Putamen (tissue), 1 donor: ENCODE measurements around the gene EEF1AKMT2.
"Not testable (repeated sequence)": the region's sequence is repeated elsewhere in the genome, so short reads cannot be mapped to it uniquely, and the experiment has no call there.

ENCODE experiments used
- DNase-seq: peaks from one replicate; pipeline ENCODE4 v3.0.0-alpha.2; 2016; ENCODE audit warnings: low spot score

EEF1AKMT2 gene

GRCh38 chr10:124791547-124792348 is at the start of gene EEF1AKMT2:
Gene EEF1AKMT2, minus strand, starts transcription at chr10:124791887. Its CDS starts 54 bp downstream, at chr10:124791833.
- peak; percentile 86 for DNase-seq

GRCh38 chr10:124837687-124838086 is 46.0 kb upstream of the EEF1AKMT2 start:
- DNase-seq: no peak

GRCh38 chr10:124831116-124831515 is 39.4 kb upstream of the EEF1AKMT2 start:
- DNase-seq: no peak

DNA sequence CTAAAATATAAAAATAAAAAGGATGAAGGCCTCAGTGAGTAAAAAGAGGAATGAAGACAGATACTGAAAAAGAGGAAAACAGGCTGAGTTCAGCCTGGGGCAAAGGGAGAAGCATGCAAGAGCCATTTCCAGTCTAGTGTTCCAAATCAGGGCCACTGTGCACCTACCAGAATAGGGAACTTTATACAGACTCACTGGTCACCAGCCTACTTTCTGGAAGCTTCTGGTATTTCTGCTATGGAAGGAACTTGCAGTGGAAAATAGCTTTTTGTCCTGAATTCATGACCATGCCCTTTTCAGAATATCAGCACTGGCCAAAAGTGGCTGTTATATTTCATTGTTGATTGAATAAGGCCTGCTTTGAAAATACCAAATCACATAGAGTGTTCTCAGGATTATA is 38.8 kb upstream of the EEF1AKMT2 start:
- DNase-seq: no peak

- peak; percentile 60 for DNase-seq
Measured at GRCh38 chr10:124829447-124830115, 37.9 kb upstream of the EEF1AKMT2 start.

DNA sequence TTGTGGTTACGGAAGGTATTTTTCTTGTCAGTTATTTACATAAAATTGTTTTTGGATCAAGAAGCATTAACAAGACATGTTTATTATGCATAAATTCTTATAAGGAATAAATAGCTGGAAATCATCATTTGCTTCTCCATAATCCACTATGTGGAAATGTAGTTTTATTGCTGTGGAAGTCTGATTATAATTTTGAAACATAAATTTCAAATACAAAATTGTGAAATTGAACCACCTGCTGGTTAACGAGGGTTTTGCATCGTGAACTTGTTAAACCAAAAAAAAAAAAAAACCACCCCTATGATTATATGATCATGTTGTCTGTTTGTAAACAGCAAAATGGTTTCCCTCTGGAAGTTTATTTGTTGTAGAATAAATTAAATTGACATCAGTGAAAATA is 35.8 kb upstream of the EEF1AKMT2 start:
- no peak for DNase-seq

- no peak for DNase-seq
Measured at GRCh38 chr10:124826262-124826661, 34.6 kb upstream of the EEF1AKMT2 start.

- no peak for DNase-seq
Measured at GRCh38 chr10:124825702-124826101, 34.0 kb upstream of the EEF1AKMT2 start.

- DNase-seq: not testable (repeated sequence)
Measured at GRCh38 chr10:124824932-124825331, 33.2 kb upstream of the EEF1AKMT2 start.

DNA sequence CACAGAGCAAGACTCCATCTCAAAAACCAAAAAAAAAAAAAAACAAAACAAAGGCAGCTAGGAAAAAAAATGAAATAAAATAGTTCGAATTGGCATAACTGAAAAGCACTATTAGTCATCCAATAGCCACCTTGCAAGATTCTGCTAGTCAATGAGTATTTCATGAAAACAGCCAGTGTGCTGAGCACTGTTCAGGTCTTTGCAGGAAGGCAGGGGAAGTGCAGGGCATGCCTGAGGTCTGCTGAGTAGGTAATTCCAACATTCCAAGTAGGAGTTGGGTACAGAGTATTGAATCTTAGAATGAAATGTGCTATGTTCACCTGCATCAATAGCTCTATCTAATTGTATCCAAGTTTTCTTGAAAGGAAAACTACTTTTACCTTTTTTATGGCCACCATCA is 32.8 kb upstream of the EEF1AKMT2 start:
- DNase-seq: no peak

DNA sequence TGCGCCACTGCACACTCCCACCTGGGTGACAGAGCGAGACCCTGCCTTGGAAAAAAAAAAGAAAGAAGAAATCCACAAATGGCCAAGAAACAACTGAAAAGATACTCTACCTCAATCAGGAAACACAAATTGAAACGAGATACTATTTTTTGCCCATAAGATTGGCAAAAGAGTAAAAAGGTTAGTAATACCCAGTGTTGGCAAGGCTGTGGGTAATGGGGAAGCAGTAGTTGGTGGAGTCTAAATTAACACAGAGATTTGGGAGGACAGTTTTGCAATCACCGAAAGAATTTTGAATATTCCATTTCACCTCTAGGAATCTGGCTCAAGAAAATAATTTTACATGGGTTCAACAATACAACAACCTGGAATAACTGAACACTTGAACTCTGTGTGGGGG is 29.8 kb upstream of the EEF1AKMT2 start:
- no peak for DNase-seq

DNA sequence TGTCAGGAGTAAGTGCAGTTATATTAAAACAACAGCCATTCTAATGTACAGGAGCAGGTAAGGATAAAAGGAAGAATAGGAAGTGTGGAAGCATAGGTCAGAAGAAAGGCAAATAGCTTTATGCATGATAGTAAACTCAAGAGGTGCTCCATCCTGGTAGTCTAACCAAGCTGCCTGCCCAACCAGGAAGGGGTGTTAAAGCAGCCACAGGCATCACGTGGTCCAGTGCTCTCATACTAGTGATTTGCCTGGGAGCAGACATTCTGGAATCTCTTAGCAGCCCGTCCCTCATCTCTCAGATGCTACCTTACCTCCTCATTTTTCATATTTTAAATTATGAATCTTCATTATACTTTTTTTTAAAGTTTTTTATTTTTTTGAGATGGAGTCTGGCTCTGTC is 28.4 kb upstream of the EEF1AKMT2 start:
- DNase-seq: no peak

DNA sequence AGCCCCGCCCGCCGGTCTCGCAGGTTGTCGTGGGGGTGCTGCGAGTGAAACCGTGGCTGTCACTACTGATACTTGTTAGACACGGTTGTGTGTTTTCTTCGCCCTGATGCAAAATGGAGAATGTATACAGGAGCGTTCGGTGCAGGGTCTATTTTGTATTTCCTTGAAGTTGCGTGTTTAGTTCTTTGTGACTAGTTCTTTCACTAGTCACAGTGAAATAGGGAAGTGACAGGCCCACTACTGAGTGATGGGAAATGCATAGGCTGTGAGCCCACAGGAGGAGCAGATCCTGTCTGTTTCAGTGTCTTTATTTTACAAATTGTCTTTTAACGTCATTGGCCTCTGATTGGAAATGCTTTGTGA is 10.6 kb upstream of the EEF1AKMT2 start:
- DNase-seq: no peak

- DNase-seq: no peak
Measured at GRCh38 chr10:124799211-124799610, 7.5 kb upstream of the EEF1AKMT2 start.

DNA sequence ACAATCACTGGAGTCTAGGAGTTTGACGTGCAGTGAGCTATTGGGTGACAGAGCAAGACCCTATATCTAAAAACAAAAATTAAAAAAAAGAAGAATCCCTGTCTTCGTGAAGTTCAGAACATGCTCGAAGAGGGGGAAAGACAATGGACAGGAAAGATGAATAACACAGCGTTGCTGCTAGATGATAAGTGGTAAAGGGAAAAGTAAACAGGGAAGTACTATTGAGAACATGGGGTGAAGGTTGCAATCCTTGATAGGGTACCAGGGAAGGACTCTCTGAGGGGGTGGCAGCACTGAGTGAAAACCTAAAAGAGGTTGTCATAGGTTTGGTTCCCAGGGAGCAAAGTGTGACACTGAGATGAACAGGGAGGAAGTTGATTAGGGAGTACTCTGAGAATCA is 7.1 kb upstream of the EEF1AKMT2 start:
- DNase-seq: no peak

GRCh38 chr10:124798364-124798763 is 6.7 kb upstream of the EEF1AKMT2 start:
- DNase-seq: no peak

- no peak for DNase-seq
Measured at GRCh38 chr10:124792998-124793352, 1.3 kb upstream of the EEF1AKMT2 start.

GRCh38 chr10:124782900-124783299 is 8.8 kb downstream of the EEF1AKMT2 start:
- DNase-seq: not testable (repeated sequence)

GRCh38 chr10:124768791-124769190 is 22.9 kb downstream of the EEF1AKMT2 start:
- no peak for DNase-seq

DNA sequence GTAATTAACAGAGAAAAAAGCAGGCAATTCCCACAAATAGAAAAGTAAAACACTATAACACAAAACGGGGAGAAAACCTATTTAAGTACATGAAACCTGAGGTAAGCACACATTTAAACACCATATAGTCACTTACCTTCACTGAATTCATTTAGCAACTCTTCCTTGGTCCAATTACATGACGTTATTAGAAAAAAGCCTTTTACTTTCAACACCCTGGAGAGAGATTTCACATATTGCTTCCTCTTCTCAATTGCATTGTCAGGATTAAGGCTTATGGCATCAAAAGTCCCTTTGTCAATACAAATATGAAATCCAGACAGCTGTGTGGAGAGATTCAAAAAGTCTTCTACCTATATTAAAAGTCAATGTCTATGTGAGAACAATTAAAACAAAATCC is 26.4 kb downstream of the EEF1AKMT2 start:
- DNase-seq: no peak

DNA sequence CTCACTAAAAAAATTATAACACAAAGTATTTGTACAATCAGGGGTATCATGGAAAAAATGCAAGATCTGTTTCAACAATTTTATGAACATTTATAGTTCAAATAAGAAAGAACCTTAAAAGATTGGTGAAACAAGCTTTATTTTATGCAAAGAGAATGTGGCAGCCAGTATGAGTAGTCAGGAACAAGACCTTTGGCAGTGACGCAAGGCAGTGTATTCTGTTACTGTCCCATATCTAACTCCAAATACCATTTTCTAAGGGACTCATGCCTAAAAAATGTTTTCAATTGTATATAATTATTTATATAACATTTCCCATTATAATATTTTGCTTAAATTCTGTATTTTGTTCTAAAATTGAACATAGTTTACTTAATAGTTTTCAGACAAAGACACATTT is 28.4 kb downstream of the EEF1AKMT2 start:
- no peak for DNase-seq

DNA sequence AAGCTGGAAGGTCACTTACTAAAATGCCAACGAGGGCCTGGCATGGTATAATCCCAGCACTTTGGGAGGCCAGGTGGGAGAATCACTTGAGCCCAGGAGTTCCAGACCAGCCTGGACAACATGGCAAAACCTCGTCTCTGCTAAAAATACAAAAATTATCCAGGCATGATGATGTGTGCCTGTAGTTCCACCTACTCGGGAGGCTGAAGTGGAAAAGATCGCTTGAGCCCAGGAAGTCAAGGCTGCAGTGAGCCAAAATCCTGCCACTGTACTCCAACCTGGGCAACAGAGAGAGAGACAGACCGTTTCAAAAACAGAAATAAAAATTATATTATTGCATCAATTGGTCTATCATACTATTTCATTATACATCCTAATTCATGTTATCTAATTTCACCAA is 29.4 kb downstream of the EEF1AKMT2 start:
- no peak for DNase-seq

- no peak for DNase-seq
Measured at GRCh38 chr10:124756156-124756903, 35.4 kb downstream of the EEF1AKMT2 start.
